Peyer's patch (tissue), 4 donors: ENCODE measurements around the gene MOB3C. TPM values are rescaled to one million over a fixed set of nuclear protein-coding genes. Genes with fewer than 3 reads are reported as not detected.
"Not testable (repeated sequence)": the region's sequence is repeated elsewhere in the genome, so short reads cannot be mapped to it uniquely, and the experiment has no call there.

Source experiments
- DNase-seq, 3 donors: peaks; one replicate each; pipeline ENCODE4 v3.0.0-alpha.2; 2017 to 2019
- H3K27ac ChIP-seq, 4 donors: fragments of 200-600 bp; sonication (generic); one replicate each; pipeline ENCODE4 v1.5.1; 2016 to 2019
- H3K27me3 ChIP-seq, 2 donors: fragments of 200-600 bp; sonication (generic); one replicate each; pipeline ENCODE4 v1.5.1; 2019
- H3K36me3 ChIP-seq, 3 donors: fragments of 200-600 bp; sonication (generic); one replicate each; pipeline ENCODE4 v1.5.1; 2016 to 2019
- H3K4me1 ChIP-seq, 4 donors: fragments of 200-600 bp; sonication (generic); one replicate each; pipeline ENCODE4 v1.5.1; 2016 to 2019
- H3K4me3 ChIP-seq, 4 donors: fragments of 200-600 bp; sonication (generic); 1 replicate in 3 of 4; 2 replicates in 1 of 4; pipeline ENCODE4 v1.5.1; 2016 to 2019; ENCODE audit warnings: mild to moderate bottlenecking in 1 of 4
- H3K9me3 ChIP-seq, 4 donors: fragments of 200-600 bp; sonication (generic); one replicate each; pipeline ENCODE4 v1.5.1; 2016 to 2019; ENCODE audit warnings: mild to moderate bottlenecking in 1 of 4
- CTCF ChIP-seq, 6 experiments: fragments of 450-650 bp in 4 of 6; fragments of 200-600 bp in 2 of 6; sonication (generic) in 1 of 6; IDR thresholded peaks; one replicate each; pipeline ENCODE4 v1.5.1; 2017 to 2019; ENCODE audit warnings: antibody characterized with exemption in 6 of 6, mild to moderate bottlenecking in 3 of 6, moderate library complexity in 1 of 6
- POLR2A ChIP-seq, 2 donors: fragments of 450-650 bp; IDR thresholded peaks; one replicate each; pipeline ENCODE4 v1.5.1; 2017; ENCODE audit warnings: antibody characterized with exemption in 2 of 2, mild to moderate bottlenecking in 2 of 2, moderate library complexity in 2 of 2
- total RNA-seq, 4 donors: library from RNA; depleted of rRNA; stranded (reverse); fragments of >200 nt; gene quantifications; one replicate each; pipeline ENCODE4 v1.1.0, GENCODE V29; 2016

Gene MOB3C
- total RNA-seq, 4 donors from 2014 or later = 7.7 to 22.3 (median 14.5) TPM

GRCh38 chr1:46656643-46657042 lies 40.0 kb upstream of the MOB3C start:
- H3K27ac ChIP-seq = no peak overlapping the region
- H3K27me3 ChIP-seq = no peaks in the 10 kb centered on the region
- peaks cover 0 to 3% (median 0%) of the 10 kb centered on the region in 4 donors for H3K4me1 ChIP-seq
- H3K9me3 ChIP-seq = no peaks in the 10 kb centered on the region
- TF ChIP-seq CTCF (IDR thresholded peaks at IDR 0.05) = no peak
- TF ChIP-seq POLR2A (IDR thresholded peaks at IDR 0.05) = no peak
- H3K4me3 ChIP-seq = no peak overlapping the region
- peaks cover 0 to 53% (median 0%) of the 10 kb centered on the region in 3 donors for H3K36me3 ChIP-seq
- no peak for DNase-seq

GRCh38 chr1:46655848-46656247 lies 39.2 kb upstream of the MOB3C start:
- no peak overlapping the region for H3K27ac ChIP-seq
- no peaks in the 10 kb centered on the region for H3K9me3 ChIP-seq
- no peak overlapping the region for H3K4me3 ChIP-seq
- TF ChIP-seq CTCF (IDR thresholded peaks at IDR 0.05) (no peak), POLR2A (IDR thresholded peaks at IDR 0.05) (no peak)
- no peak for DNase-seq
- H3K27me3 ChIP-seq = no peaks in the 10 kb centered on the region
- H3K36me3 ChIP-seq = peaks cover 0 to 54% (median 0%) of the 10 kb centered on the region in 3 donors
- H3K4me1 ChIP-seq = peaks cover 0 to 3% (median 0%) of the 10 kb centered on the region in 4 donors

- DNase-seq, H3K4me3 ChIP-seq, H3K27ac ChIP-seq, H3K27me3 ChIP-seq, H3K4me1 ChIP-seq, H3K9me3 ChIP-seq: not testable (repeated sequence)
- H3K36me3 ChIP-seq = peaks cover 0 to 65% (median 0%) of the 10 kb centered on the region in 3 donors
These were observed 38.1 kb upstream of the MOB3C start for GRCh38 chr1:46654698-46655097.

GRCh38 chr1:46654012-46654411 lies 37.4 kb upstream of the MOB3C start:
- H3K36me3 ChIP-seq = peaks cover 0 to 62% (median 0%) of the 10 kb centered on the region in 3 donors
- peak overlapping the region in 2 of 4 donors; percentile 39 to 53 for H3K27ac ChIP-seq
- peaks cover 0 to 3% (median 0%) of the 10 kb centered on the region in 4 donors for H3K4me1 ChIP-seq

GRCh38 chr1:46653405-46653958 lies 36.9 kb upstream of the MOB3C start:
- DNase-seq = no peak
- Histone ChIP-seq H3K27ac (peak overlapping the region in 2 of 4 donors; percentile 39 to 53), H3K9me3 (no peaks in the 10 kb centered on the region), H3K27me3 (no peaks in the 10 kb centered on the region), H3K4me3 (peak overlapping the region in 2 of 4 donors; percentile 5 to 10), H3K4me1 (peaks cover 0 to 3% (median 0%) of the 10 kb centered on the region in 4 donors), H3K36me3 (peaks cover 0 to 59% (median 0%) of the 10 kb centered on the region in 3 donors)
- no peak for TF ChIP-seq CTCF (IDR thresholded peaks at IDR 0.05)
- TF ChIP-seq POLR2A (IDR thresholded peaks at IDR 0.05) = no peak

More at GRCh38 chr1:46654012-46654411, 37.4 kb upstream of the MOB3C start:
- no peak for DNase-seq
- H3K4me3 ChIP-seq = peak overlapping the region in 1 of 4 donors; percentile 10
- no peaks in the 10 kb centered on the region for H3K27me3 ChIP-seq
- no peaks in the 10 kb centered on the region for H3K9me3 ChIP-seq
- TF ChIP-seq CTCF (IDR thresholded peaks at IDR 0.05) (no peak), POLR2A (IDR thresholded peaks at IDR 0.05) (no peak)

- H3K27ac ChIP-seq = peak overlapping the region in 1 of 4 donors; percentile 39
- no peak for TF ChIP-seq POLR2A (IDR thresholded peaks at IDR 0.05)
These were observed 35.9 kb upstream of the MOB3C start for GRCh38 chr1:46652321-46653100.

GRCh38 chr1:46651152-46651551 lies 34.5 kb upstream of the MOB3C start:
- not testable (repeated sequence) for H3K27ac ChIP-seq, H3K9me3 ChIP-seq, H3K27me3 ChIP-seq, H3K4me3 ChIP-seq, H3K4me1 ChIP-seq, DNase-seq
- H3K36me3 ChIP-seq = peaks cover 0 to 50% (median 0%) of the 10 kb centered on the region in 3 donors

More at GRCh38 chr1:46652321-46653100, 35.9 kb upstream of the MOB3C start:
- peaks cover 0 to 57% (median 0%) of the 10 kb centered on the region in 3 donors for H3K36me3 ChIP-seq
- H3K4me1 ChIP-seq = peaks cover 0 to 3% (median 0%) of the 10 kb centered on the region in 4 donors
- H3K9me3 ChIP-seq = no peaks in the 10 kb centered on the region
- H3K4me3 ChIP-seq = no peak overlapping the region
- no peaks in the 10 kb centered on the region for H3K27me3 ChIP-seq
- DNase-seq = no peak
